ENCODE data around the gene TAS1R3.

Gene TAS1R3

GRCh38 chr1:1324524-1325287 is 6.4 kb upstream of the TAS1R3 start, which contains the start of the genes CPTP and INTS11:
Gene CPTP, plus strand, starts transcription at chr1:1324802. Its CDS starts 2,109 bp downstream, at chr1:1326911.
Gene INTS11, minus strand, starts transcription at chr1:1324660. Its CDS starts 52 bp downstream, at chr1:1324608.
- DNase-seq, result no peak

GRCh38 chr1:1325288-1326074 is 5.6 kb upstream of the TAS1R3 start:
- DNase-seq, result no peak

GRCh38 chr1:1326075-1326605 is 4.9 kb upstream of the TAS1R3 start:
- no peak for DNase-seq

- no peak for DNase-seq
Observed at GRCh38 chr1:1327291-1327690, 3.8 kb upstream of the TAS1R3 start.

GRCh38 chr1:1328254-1328653 is 2.8 kb upstream of the TAS1R3 start:
- DNase-seq, result no peak

- DNase-seq, result no peak
Observed at GRCh38 chr1:1329304-1330210, 1.5 kb upstream of the TAS1R3 start.

GRCh38 chr1:1330366-1331067 is 563 bp upstream of the TAS1R3 start:
- no peak for DNase-seq

GRCh38 chr1:1332031-1332755 is 1.1 kb downstream of the TAS1R3 start:
- DNase-seq, result no peak

GRCh38 chr1:1332774-1333480 is 1.8 kb downstream of the TAS1R3 start:
- DNase-seq, result no peak

- DNase-seq, result no peak
Observed at GRCh38 chr1:1333551-1334241, 2.6 kb downstream of the TAS1R3 start.

- DNase-seq, result no peak
Observed at GRCh38 chr1:1334835-1335234, 3.8 kb downstream of the TAS1R3 start.

- DNase-seq, result no peak
Observed at GRCh38 chr1:1335283-1335682, 4.2 kb downstream of the TAS1R3 start.

- DNase-seq, result no peak
Observed at GRCh38 chr1:1335792-1336248, 4.7 kb downstream of the TAS1R3 start.

- DNase-seq, result no peak
Observed at GRCh38 chr1:1336446-1336845, 5.4 kb downstream of the TAS1R3 start.

GRCh38 chr1:1336931-1337792 is 6.1 kb downstream of the TAS1R3 start:
- no peak for DNase-seq

- no peak for DNase-seq
Observed at GRCh38 chr1:1337793-1338147, 6.7 kb downstream of the TAS1R3 start.

- no peak for DNase-seq
Observed at GRCh38 chr1:1338278-1338677, 7.2 kb downstream of the TAS1R3 start.

- no peak for DNase-seq
Observed at GRCh38 chr1:1340185-1340584, 9.1 kb downstream of the TAS1R3 start.

All from NCI-H2029 treated with DMSO at 0.1 percent for 48 hours (cell line).